ENCODE data around the gene RPRM. TPM values are rescaled to one million over a fixed set of nuclear protein-coding genes. Genes with fewer than 3 reads are reported as not detected.

The RPRM gene
- total RNA-seq, 1 experiment from 2014 or later, result 38.4 TPM

DNA sequence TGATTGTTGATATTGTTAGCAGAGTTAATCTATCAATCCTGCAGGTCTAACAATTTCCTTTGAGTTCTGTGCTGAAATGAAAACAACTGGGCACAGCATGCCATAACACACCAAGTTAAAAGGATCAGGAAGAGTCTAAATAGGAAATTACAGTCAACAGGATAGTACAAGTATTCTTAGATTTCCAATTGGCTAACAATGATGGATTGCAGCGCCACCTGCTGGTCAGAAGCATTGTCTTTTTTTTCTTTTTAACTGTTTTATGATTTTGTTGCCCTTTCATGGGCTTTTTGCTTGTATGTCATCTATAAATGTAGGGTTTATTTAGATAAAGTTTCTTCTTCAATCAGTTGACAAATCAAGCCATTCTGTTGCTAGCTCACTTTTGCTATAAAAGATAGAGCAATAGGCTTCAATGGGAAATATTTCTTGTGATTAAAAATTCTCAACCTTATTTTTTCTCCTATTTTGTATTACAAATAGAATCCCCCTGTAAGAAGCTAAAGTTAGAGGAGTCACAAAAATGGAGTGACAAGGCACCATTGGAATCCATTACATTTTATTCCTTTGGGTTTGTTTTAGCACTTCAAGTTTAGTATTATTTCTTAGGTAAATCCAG lies 40.8 kb upstream of the RPRM start:
- Mint-ChIP-seq H3K9me3 (peaks cover 7 to 12% of the 10 kb centered on the region in 2 experiments; a peak in 4 of 5 replicates), H3K4me3 (no peak overlapping the region), H3K4me1 (peaks cover 0 to 7% of the 10 kb centered on the region in 2 experiments; a peak in 2 of 4 replicates), H3K27ac (no peak overlapping the region), H3K27me3 (ENCODE audit: low read depth) (no peaks in the 10 kb centered on the region), H3K36me3 (ENCODE audit: insufficient read depth in 1 of 3, low read depth in 3 of 3) (peaks cover 7 to 22% (median 12%) of the 10 kb centered on the region in 3 experiments; a peak in 6 of 7 replicates)
- TF ChIP-seq, protein P1, sequence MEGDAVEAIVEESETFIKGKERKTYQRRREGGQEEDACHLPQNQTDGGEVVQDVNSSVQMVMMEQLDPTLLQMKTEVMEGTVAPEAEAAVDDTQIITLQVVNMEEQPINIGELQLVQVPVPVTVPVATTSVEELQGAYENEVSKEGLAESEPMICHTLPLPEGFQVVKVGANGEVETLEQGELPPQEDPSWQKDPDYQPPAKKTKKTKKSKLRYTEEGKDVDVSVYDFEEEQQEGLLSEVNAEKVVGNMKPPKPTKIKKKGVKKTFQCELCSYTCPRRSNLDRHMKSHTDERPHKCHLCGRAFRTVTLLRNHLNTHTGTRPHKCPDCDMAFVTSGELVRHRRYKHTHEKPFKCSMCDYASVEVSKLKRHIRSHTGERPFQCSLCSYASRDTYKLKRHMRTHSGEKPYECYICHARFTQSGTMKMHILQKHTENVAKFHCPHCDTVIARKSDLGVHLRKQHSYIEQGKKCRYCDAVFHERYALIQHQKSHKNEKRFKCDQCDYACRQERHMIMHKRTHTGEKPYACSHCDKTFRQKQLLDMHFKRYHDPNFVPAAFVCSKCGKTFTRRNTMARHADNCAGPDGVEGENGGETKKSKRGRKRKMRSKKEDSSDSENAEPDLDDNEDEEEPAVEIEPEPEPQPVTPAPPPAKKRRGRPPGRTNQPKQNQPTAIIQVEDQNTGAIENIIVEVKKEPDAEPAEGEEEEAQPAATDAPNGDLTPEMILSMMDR (conservative IDR thresholded peaks at IDR 0.05), result peak; percentile 91
- H2BK20ac ChIP-seq (ENCODE audit: low read depth, low read length, poor library complexity, severe bottlenecking), result no peak overlapping the region
- no peak overlapping the region for H2BK15ac ChIP-seq (ENCODE audit: low read depth, low read length)
- no peak overlapping the region for H3T11ph ChIP-seq (ENCODE audit: low read length)
- no peak overlapping the region for H4K91ac ChIP-seq (ENCODE audit: insufficient read length, low read depth, low read length)
- H3K79me2 ChIP-seq (ENCODE audit: insufficient read depth, low read length), result no peaks in the 10 kb centered on the region
- WGBS (ENCODE audit: extremely low coverage, insufficient read length, low lambda C conversion rate), result no CpG with 5 or more reads among the region's 1 CpG
- no peak overlapping the region for H2BK120ac ChIP-seq (ENCODE audit: low read depth, low read length, poor library complexity, severe bottlenecking)
- H3K27ac ChIP-seq (ENCODE audit: insufficient read length, low read depth, low read length), result no peak overlapping the region
- H4K5ac ChIP-seq (ENCODE audit: insufficient read length, low read depth, low read length), result no peak overlapping the region
- no peak overlapping the region for H2AFZ ChIP-seq (ENCODE audit: low read length)
- H4K8ac ChIP-seq (replicated peaks; ENCODE audit: insufficient read length, low read depth, low read length), result no peak overlapping the region
- no peak overlapping the region for H3K23ac ChIP-seq (ENCODE audit: insufficient read length, low read depth, low read length)
- no peaks in the 10 kb centered on the region for H3K4me1 ChIP-seq (ENCODE audit: insufficient read depth, low read length)
- H3K4me2 ChIP-seq (ENCODE audit: insufficient read depth, insufficient read length, low read length), result no peak overlapping the region
- no peak overlapping the region for H2AK5ac ChIP-seq (ENCODE audit: insufficient read length, low read length)
- no peak overlapping the region for H3K14ac ChIP-seq (ENCODE audit: insufficient read depth, low read length)
- no peak overlapping the region for H3K18ac ChIP-seq (ENCODE audit: insufficient read length, low read depth, low read length)
- no peak overlapping the region for H2BK5ac ChIP-seq (ENCODE audit: insufficient read length, low read length)
- H2BK12ac ChIP-seq (ENCODE audit: insufficient read length, low read depth, low read length), result no peak overlapping the region
- no peak overlapping the region for H3K56ac ChIP-seq (ENCODE audit: insufficient read length, low read depth, low read length)
- H3K9ac ChIP-seq (ENCODE audit: extremely low read depth, insufficient read length, low read length), result no peak overlapping the region
- DNase-seq, result no peak
- no peaks in the 10 kb centered on the region for H3K23me2 ChIP-seq (ENCODE audit: insufficient read length, low read depth, low read length, poor library complexity, severe bottlenecking)
- H3K79me1 ChIP-seq (ENCODE audit: insufficient read depth, low read depth, low read length, poor library complexity, severe bottlenecking), result no peaks in the 10 kb centered on the region
- H3K4ac ChIP-seq (ENCODE audit: low read depth, low read length), result no peak overlapping the region
- H3K27me3 ChIP-seq (ENCODE audit: insufficient read depth, low read length), result no peaks in the 10 kb centered on the region
- no peaks in the 10 kb centered on the region for H4K20me1 ChIP-seq (ENCODE audit: control insufficient read depth, insufficient read depth, insufficient read length)
- no peaks in the 10 kb centered on the region for H3K9me3 ChIP-seq (ENCODE audit: control insufficient read depth, low read depth, low read length)
